ENCODE measurements around the gene CLASP1.

DNA sequence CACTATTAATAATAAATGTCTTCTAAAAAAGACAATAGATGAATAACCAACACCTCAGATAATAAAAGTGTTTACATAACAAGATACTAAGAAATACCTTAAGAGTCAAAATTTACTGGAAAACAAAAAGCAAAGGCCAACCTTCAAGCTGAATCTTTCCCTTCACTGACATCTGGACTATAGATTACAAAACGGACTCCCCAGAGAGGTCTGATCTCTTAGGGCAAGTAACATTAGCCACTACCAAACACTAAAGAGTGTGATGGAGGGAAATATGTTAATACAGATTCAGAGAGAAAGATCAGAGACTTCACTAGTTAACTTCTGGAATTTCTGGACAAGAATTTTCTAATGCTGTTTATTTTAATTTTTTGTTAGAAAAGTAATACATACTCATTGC, 13.9 kb downstream of the CLASP1 start:
- TF ChIP-seq, protein P1, sequence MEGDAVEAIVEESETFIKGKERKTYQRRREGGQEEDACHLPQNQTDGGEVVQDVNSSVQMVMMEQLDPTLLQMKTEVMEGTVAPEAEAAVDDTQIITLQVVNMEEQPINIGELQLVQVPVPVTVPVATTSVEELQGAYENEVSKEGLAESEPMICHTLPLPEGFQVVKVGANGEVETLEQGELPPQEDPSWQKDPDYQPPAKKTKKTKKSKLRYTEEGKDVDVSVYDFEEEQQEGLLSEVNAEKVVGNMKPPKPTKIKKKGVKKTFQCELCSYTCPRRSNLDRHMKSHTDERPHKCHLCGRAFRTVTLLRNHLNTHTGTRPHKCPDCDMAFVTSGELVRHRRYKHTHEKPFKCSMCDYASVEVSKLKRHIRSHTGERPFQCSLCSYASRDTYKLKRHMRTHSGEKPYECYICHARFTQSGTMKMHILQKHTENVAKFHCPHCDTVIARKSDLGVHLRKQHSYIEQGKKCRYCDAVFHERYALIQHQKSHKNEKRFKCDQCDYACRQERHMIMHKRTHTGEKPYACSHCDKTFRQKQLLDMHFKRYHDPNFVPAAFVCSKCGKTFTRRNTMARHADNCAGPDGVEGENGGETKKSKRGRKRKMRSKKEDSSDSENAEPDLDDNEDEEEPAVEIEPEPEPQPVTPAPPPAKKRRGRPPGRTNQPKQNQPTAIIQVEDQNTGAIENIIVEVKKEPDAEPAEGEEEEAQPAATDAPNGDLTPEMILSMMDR (IDR thresholded peaks at IDR 0.05) = no peak
- no peak for TF ChIP-seq EZH2phosphoT487 (IDR thresholded peaks at IDR 0.05)
